Endothelial cell of umbilical vein (primary cell): ENCODE results near the gene RPS24. TPM values are rescaled to one million over a fixed set of nuclear protein-coding genes. Genes with fewer than 3 reads are reported as not detected.

ENCODE experiments used
- BruUV-seq: library from RNA; stranded (reverse); fragments of 400-500 nt; replicated peaks from 2 replicates; lab custom pipeline; 2021; lab: Mats Ljungman, UMichigan
- CTCF ChIA-PET: fragments of 300-600, 350-600 bp; sonication (Branson Sonifier 250); formaldehyde crosslinking; loops from one replicate; lab custom pipeline; 2021; ENCODE audit warnings: antibody characterized with exemption, inconsistent platforms; lab: Charles Lee
- POLR2A ChIA-PET: fragments of 300-600, 350-600 bp; sonication (Branson Sonifier 250); formaldehyde crosslinking; loops from one replicate; lab custom pipeline; 2021; ENCODE audit warnings: antibody characterized with exemption, inconsistent platforms; lab: Charles Lee
- DNase-seq: peaks from one replicate; pipeline ENCODE4 v3.0.0-alpha.2; 2011; ENCODE audit warnings: low read depth, low spot score
- FAIRE-seq: peaks from 2 replicates; lab custom pipeline; 2011; peaks lifted over from hg19 to GRCh38; lab: Jason Lieb, UNC
- H2AFZ ChIP-seq: 2 replicates; pipeline ENCODE4 v1.6.0; 2012; ENCODE audit warnings: low read depth, low read length, control low read depth, inconsistent platforms
- H3K27ac ChIP-seq: 2 replicates; pipeline ENCODE4 v1.5.1; 2011; ENCODE audit warnings: low read depth, mild to moderate bottlenecking, control low read depth, low read length, moderate library complexity; ENCODE audit not compliant: insufficient read depth
- H3K27me3 ChIP-seq, 2 experiments: 2 replicates each; pipeline versions ENCODE4 v1.6.0 to v1.6.1; 2011; ENCODE audit warnings: low read length in 2 of 2, mixed read lengths in 1 of 2; ENCODE audit not compliant: control insufficient read depth in 2 of 2, insufficient read depth in 2 of 2
- H3K36me3 ChIP-seq, 2 experiments: 2 replicates in 1 of 2; 3 replicates in 1 of 2; pipeline ENCODE4 v1.5.1; 2011; ENCODE audit warnings: low read length in 2 of 2, mild to moderate bottlenecking in 1 of 2, moderate library complexity in 1 of 2; ENCODE audit not compliant: control insufficient read depth in 2 of 2, insufficient read depth in 2 of 2; ENCODE audit errors: extremely low read depth in 1 of 2
- H3K4me1 ChIP-seq: 3 replicates; pipeline ENCODE4 v1.5.1; 2011; ENCODE audit warnings: mild to moderate bottlenecking, low read length; ENCODE audit not compliant: control insufficient read depth, insufficient read depth; ENCODE audit errors: extremely low read depth
- H3K4me2 ChIP-seq: 2 replicates; pipeline ENCODE4 v1.6.1; 2011; ENCODE audit warnings: low read length, control low read depth, mixed read lengths; ENCODE audit not compliant: insufficient read depth
- H3K4me3 ChIP-seq, 3 experiments: fragments of 200-600 bp in 1 of 3; sonication (generic), shearing (Covaris generic) in 1 of 3; replicated peaks in 1 of 3; 2 replicates each; pipeline ENCODE4 v1.5.1; 2011 to 2016; ENCODE audit warnings: control low read depth in 3 of 3, low read length in 3 of 3, mild to moderate bottlenecking in 2 of 3, inconsistent platforms in 1 of 3, low read depth in 1 of 3, moderate library complexity in 1 of 3; ENCODE audit not compliant: insufficient read depth in 1 of 3
- H3K79me2 ChIP-seq: 2 replicates; pipeline ENCODE4 v1.6.0; 2012; ENCODE audit warnings: low read length, inconsistent platforms; ENCODE audit not compliant: control insufficient read depth, insufficient read depth
- H3K9ac ChIP-seq: replicated peaks from 2 replicates; pipeline ENCODE3; 2011; ENCODE audit warnings: low read length, control low read depth; ENCODE audit not compliant: insufficient read depth; ENCODE audit errors: extremely low read depth
- H3K9me1 ChIP-seq: replicated peaks from 3 replicates; pipeline ENCODE4 v1.6.0; 2011; ENCODE audit warnings: mild to moderate bottlenecking, low read length; ENCODE audit not compliant: control insufficient read depth, insufficient read depth; ENCODE audit errors: extremely low read depth
- H3K9me3 ChIP-seq: replicated peaks from 2 replicates; pipeline ENCODE4 v1.5.1; 2012; ENCODE audit warnings: low read length, inconsistent platforms; ENCODE audit not compliant: control insufficient read depth, insufficient read depth
- H4K20me1 ChIP-seq: replicated peaks from 2 replicates; pipeline ENCODE3; 2011; ENCODE audit warnings: mild to moderate bottlenecking, low read length; ENCODE audit not compliant: control insufficient read depth, insufficient read depth; ENCODE audit errors: extremely low read depth
- EZH2 ChIP-seq: IDR thresholded peaks from 2 replicates; pipeline ENCODE4 v1.6.1; 2012; ENCODE audit warnings: borderline replicate concordance, low read depth, mild to moderate bottlenecking, moderate library complexity, low read length, inconsistent platforms; ENCODE audit not compliant: severe bottlenecking
- FOS ChIP-seq: IDR thresholded peaks from 2 replicates; pipeline ENCODE4 v1.6.1; 2011; ENCODE audit warnings: mild to moderate bottlenecking, low read length, moderate library complexity, borderline replicate concordance; ENCODE audit not compliant: insufficient read depth
- GATA2 ChIP-seq: IDR thresholded peaks from 2 replicates; pipeline ENCODE4 v1.7.0; 2011; ENCODE audit warnings: low read depth, mild to moderate bottlenecking, moderate library complexity, mixed read lengths, low read length; ENCODE audit not compliant: insufficient read length, insufficient read depth
- JUN ChIP-seq: IDR thresholded peaks from 2 replicates; pipeline ENCODE4 v1.6.1; 2011; ENCODE audit warnings: borderline replicate concordance, low read depth; ENCODE audit not compliant: insufficient read length, insufficient read depth
- MYC ChIP-seq: IDR thresholded peaks from one replicate; pipeline ENCODE4 v1.6.1; 2011; ENCODE audit warnings: mild to moderate bottlenecking, low read depth, low read length
- POLR2A ChIP-seq: IDR thresholded peaks from 2 replicates; pipeline ENCODE4 v1.6.1; 2012; ENCODE audit warnings: low read depth, mild to moderate bottlenecking, control low read depth, low read length
- POLR2AphosphoS5 ChIP-seq: IDR thresholded peaks from 2 replicates; pipeline ENCODE4 v1.6.1; 2012; ENCODE audit warnings: low read depth, mild to moderate bottlenecking, control low read depth, low read length, moderate library complexity; ENCODE audit not compliant: insufficient read depth
- dilution Hi-C: fragments of 300-500 bp; cut with MboI; formaldehyde crosslinking; loops from one replicate; pipeline ENCODE4 v1.15.0; 2019; ENCODE audit warnings: low sequenced_read_pairs; ENCODE audit not compliant: extremely low pct_ligation_motif_present
- intact Hi-C: fragments of 100-400 bp; cut with micrococcal nuclease; formaldehyde crosslinking; loops from one replicate; pipeline ENCODE4 v1.10.0; 2022
- polyA plus RNA-seq, 4 experiments: library from polyadenylated mRNA; depleted of rRNA in 3 of 4; stranded (reverse) in 3 of 4; unstranded in 1 of 4; fragments of >200 nt; gene quantifications; 2 replicates each; pipeline versions ENCODE4 v1.2.1 to v1.2.3, GENCODE V29; 2011 to 2012; ENCODE audit warnings: missing spikeins in 1 of 4
- total RNA-seq: library from RNA; stranded (reverse); gene quantifications from 2 replicates; pipeline ENCODE4 v1.2.3, GENCODE V29; 2021
- TF ChIP-seq, protein P1 (sequence below): IDR thresholded peaks from 2 replicates; pipeline ENCODE4 v1.6.1; 2011; ENCODE audit not compliant: insufficient read depth, insufficient read length
- TF ChIP-seq, protein P2 (sequence below), 2 donors: IDR thresholded peaks; 1 replicate in 1 of 2; 2 replicates in 1 of 2; pipeline ENCODE4 v1.5.1; 2011; ENCODE audit warnings: low read length in 2 of 2, mild to moderate bottlenecking in 2 of 2, moderate library complexity in 2 of 2, control low read depth in 1 of 2, inconsistent platforms in 1 of 2, low read depth in 1 of 2; ENCODE audit not compliant: insufficient read depth in 1 of 2; ENCODE audit errors: extremely low read depth in 1 of 2

Gene RPS24
- total and polyA plus RNA-seq, 2 donors (not counting 3 experiments of a cell fraction or from before 2014, with no cell fraction given): 1,446 to 2,326 TPM

GRCh38 chr10:78028438-78029268, 5.0 kb upstream of the RPS24 start:
- CTCF ChIA-PET: interaction anchor here (1.3 to 2.2 kb wide), 3 partner anchors 129 to 272 kb away, joined by 3 to 8 read pairs (median 3); no protein-coding TSS in a partner anchor
- dilution Hi-C loops: no loop called here
- TF ChIP-seq POLR2A (no peak), MYC (no peak), GATA2 (no peak), FOS (no peak), POLR2AphosphoS5 (no peak), JUN (no peak), EZH2 (no peak)
- TF ChIP-seq, protein P1, sequence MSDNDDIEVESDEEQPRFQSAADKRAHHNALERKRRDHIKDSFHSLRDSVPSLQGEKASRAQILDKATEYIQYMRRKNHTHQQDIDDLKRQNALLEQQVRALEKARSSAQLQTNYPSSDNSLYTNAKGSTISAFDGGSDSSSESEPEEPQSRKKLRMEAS: no peak
- TF ChIP-seq, protein P2, sequence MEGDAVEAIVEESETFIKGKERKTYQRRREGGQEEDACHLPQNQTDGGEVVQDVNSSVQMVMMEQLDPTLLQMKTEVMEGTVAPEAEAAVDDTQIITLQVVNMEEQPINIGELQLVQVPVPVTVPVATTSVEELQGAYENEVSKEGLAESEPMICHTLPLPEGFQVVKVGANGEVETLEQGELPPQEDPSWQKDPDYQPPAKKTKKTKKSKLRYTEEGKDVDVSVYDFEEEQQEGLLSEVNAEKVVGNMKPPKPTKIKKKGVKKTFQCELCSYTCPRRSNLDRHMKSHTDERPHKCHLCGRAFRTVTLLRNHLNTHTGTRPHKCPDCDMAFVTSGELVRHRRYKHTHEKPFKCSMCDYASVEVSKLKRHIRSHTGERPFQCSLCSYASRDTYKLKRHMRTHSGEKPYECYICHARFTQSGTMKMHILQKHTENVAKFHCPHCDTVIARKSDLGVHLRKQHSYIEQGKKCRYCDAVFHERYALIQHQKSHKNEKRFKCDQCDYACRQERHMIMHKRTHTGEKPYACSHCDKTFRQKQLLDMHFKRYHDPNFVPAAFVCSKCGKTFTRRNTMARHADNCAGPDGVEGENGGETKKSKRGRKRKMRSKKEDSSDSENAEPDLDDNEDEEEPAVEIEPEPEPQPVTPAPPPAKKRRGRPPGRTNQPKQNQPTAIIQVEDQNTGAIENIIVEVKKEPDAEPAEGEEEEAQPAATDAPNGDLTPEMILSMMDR (IDR thresholded peaks at IDR 0.05; ENCODE audit: extremely low read depth in 1 of 2, insufficient read depth in 1 of 2, low read depth in 1 of 2, low read length in 2 of 2): no peak
- peaks cover 3 to 13% of the 10 kb centered on the region in 2 experiments for H3K36me3 ChIP-seq
- peak; percentile 28 for FAIRE-seq
- peak overlapping the region; percentile 53 to 92 (median 82) for H3K4me3 ChIP-seq
- H3K79me2 ChIP-seq: peaks cover 25% of the 10 kb centered on the region
- peak overlapping the region; percentile 73 for H2AFZ ChIP-seq
- peak overlapping the region; percentile 90 for H3K9ac ChIP-seq
- H3K9me1 ChIP-seq: no peaks in the 10 kb centered on the region
- H3K27me3 ChIP-seq: no peaks in the 10 kb centered on the region
- BruUV-seq: TSS peak; percentile 11
- peak overlapping the region; percentile 63 for H3K27ac ChIP-seq
- H3K9me3 ChIP-seq: no peaks in the 10 kb centered on the region
- peak; percentile 62 for DNase-seq
- no peaks in the 10 kb centered on the region for H4K20me1 ChIP-seq
- POLR2A ChIA-PET: no interaction called here
- intact Hi-C loops: loop anchor here (1.0 to 5.0 kb wide), 4 partner anchors 81 to 311 kb away; partner anchors contain the start of gene DLG5
- peaks cover 34% of the 10 kb centered on the region for H3K4me1 ChIP-seq
- peak overlapping the region; percentile 73 for H3K4me2 ChIP-seq
